Spleen (tissue), 11 donors: Measurements from ENCODE around the gene EIF5A2. TPM values are rescaled to one million over a fixed set of nuclear protein-coding genes. Genes with fewer than 3 reads are reported as not detected.

ENCODE experiments used
- DNase-seq: peaks from one replicate; pipeline ENCODE4 v3.0.0-alpha.2; 2020
- H3K27ac ChIP-seq, 8 donors: fragments of 200-600 bp; sonication (generic) in 7 of 8; 1 replicate in 4 of 8; 2 replicates in 4 of 8; pipeline versions ENCODE4 v1.5.0 to v1.8.0; 2016 to 2021; ENCODE audit warnings: inconsistent platforms in 4 of 8, mild to moderate bottlenecking in 4 of 8, moderate library complexity in 1 of 8
- H3K27me3 ChIP-seq, 7 donors: fragments of 200-600 bp; sonication (generic) in 6 of 7; replicated peaks in 1 of 7; 1 replicate in 4 of 7; 2 replicates in 3 of 7; pipeline versions ENCODE4 v1.5.0 to v1.8.0; 2016 to 2021; ENCODE audit warnings: inconsistent platforms in 3 of 7, mild to moderate bottlenecking in 1 of 7
- H3K36me3 ChIP-seq, 6 donors: fragments of 200-600 bp; sonication (generic) in 5 of 6; 1 replicate in 4 of 6; 2 replicates in 2 of 6; pipeline versions ENCODE4 v1.5.0 to v1.8.0; 2016 to 2021; ENCODE audit warnings: inconsistent platforms in 2 of 6
- H3K4me1 ChIP-seq, 6 donors: fragments of 200-600 bp; sonication (generic) in 5 of 6; 1 replicate in 3 of 6; 2 replicates in 3 of 6; pipeline versions ENCODE4 v1.5.0 to v1.8.0; 2016 to 2021; ENCODE audit warnings: inconsistent platforms in 3 of 6
- H3K4me3 ChIP-seq, 8 donors: fragments of 200-600 bp; sonication (generic) in 7 of 8; 1 replicate in 4 of 8; 2 replicates in 4 of 8; pipeline versions ENCODE4 v1.5.0 to v1.8.0; 2016 to 2021; ENCODE audit warnings: inconsistent platforms in 4 of 8, mild to moderate bottlenecking in 4 of 8, moderate library complexity in 2 of 8
- H3K9me3 ChIP-seq, 8 donors: fragments of 200-600 bp; sonication (generic) in 7 of 8; 1 replicate in 4 of 8; 2 replicates in 4 of 8; pipeline versions ENCODE4 v1.5.0 to v1.8.0; 2016 to 2021; ENCODE audit warnings: inconsistent platforms in 4 of 8
- POLR2A ChIP-seq, 3 donors: fragments of 450-650 bp; IDR thresholded peaks; one replicate each; pipeline ENCODE4 v1.5.1; 2017; ENCODE audit warnings: antibody characterized with exemption in 3 of 3, mild to moderate bottlenecking in 1 of 3
- POLR2AphosphoS5 ChIP-seq, 3 donors: sonication (generic); formaldehyde crosslinking; IDR thresholded peaks; one replicate each; pipeline ENCODE4 v1.5.1; 2017; ENCODE audit warnings: antibody characterized with exemption in 3 of 3
- WGBS, 5 donors: extraction: QIAGEN DNeasy Blood & Tissue Kit in 3 of 5; methylation state at CpG; one replicate each; pipeline versions ENCODE4 v1.1.5 to v1.1.7; 2013 to 2018; 5-methylcytosine and 5-hydroxymethylcytosine counted together
- intact Hi-C: fragments of 100-400 bp; cut with DNase I; formaldehyde crosslinking; loops from one replicate; pipeline ENCODE4 v1.15.0; 2023; ENCODE audit warnings: low total_unique reads
- polyA plus RNA-seq, 3 donors: library from polyadenylated mRNA; stranded (reverse); fragments of 200-250 nt; gene quantifications; one replicate each; pipeline ENCODE4 v1.2.1, GENCODE V29; 2013
- total RNA-seq, 7 donors: library from RNA; depleted of rRNA in 3 of 7; stranded (reverse); fragments of >200 nt in 3 of 7; fragmentation: NEBNext Ultra II Directional in 4 of 7; extraction: Animal tissue kit (Norgen Biotek cat#: 25700) in 4 of 7; gene quantifications; one replicate each; pipeline versions ENCODE4 v1.1.0 to v1.2.1, GENCODE V29; 2016 to 2021
- TF ChIP-seq, protein P1 (sequence below), 11 experiments: fragments of 200-600 bp in 7 of 11; fragments of 450-650 bp in 4 of 11; sonication (generic) in 4 of 11; IDR thresholded peaks in 8 of 11; conservative IDR thresholded peaks in 3 of 11; 1 replicate in 7 of 11; 2 replicates in 4 of 11; pipeline versions ENCODE4 v1.4.0 to v1.8.0; 2016 to 2021; ENCODE audit warnings: antibody characterized with exemption in 11 of 11, inconsistent platforms in 4 of 11, mild to moderate bottlenecking in 1 of 11
- donor health status: healthy with polysubstance abuse.
- donor health status: DM: no; HTN: no; CAD: no; lungs with moderate emphysema.
- donor health status: DM: no; HTN: no; CAD: no.
- donor health status: Bipolar disorder and iron deficiency.
- donor health status: healthy.
- donor health status: DM: no; HTN: no; CAD: no.
- donor health status: DM: yes; HTN: yes; CAD: no.

Gene EIF5A2
- total and polyA plus RNA-seq, 10 donors = 0.78 to 7.4 (median 3.4) TPM

DNA sequence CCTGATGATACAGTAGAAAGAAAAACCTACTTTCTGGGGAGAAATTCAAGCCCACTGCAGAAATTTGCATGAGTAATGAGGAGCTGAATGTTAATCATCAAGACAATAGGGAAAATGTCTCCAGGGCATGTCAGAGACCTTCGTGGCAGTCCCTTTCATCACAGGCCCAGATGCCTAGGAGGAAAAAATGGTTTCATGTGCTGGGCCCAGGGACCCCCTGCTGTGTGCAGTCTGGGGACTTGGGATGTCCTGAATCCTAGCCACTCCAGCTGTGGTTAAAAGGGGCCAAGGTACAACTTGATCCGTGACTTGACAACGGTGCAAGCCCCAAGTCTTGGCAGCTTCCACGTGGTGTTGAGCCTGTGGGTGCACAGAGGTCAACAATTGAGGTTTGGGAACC lies 10.3 kb upstream of the EIF5A2 start:
- TF ChIP-seq POLR2AphosphoS5 (IDR thresholded peaks at IDR 0.05) (no peak), POLR2A (IDR thresholded peaks at IDR 0.05) (no peak)
- TF ChIP-seq, protein P1, sequence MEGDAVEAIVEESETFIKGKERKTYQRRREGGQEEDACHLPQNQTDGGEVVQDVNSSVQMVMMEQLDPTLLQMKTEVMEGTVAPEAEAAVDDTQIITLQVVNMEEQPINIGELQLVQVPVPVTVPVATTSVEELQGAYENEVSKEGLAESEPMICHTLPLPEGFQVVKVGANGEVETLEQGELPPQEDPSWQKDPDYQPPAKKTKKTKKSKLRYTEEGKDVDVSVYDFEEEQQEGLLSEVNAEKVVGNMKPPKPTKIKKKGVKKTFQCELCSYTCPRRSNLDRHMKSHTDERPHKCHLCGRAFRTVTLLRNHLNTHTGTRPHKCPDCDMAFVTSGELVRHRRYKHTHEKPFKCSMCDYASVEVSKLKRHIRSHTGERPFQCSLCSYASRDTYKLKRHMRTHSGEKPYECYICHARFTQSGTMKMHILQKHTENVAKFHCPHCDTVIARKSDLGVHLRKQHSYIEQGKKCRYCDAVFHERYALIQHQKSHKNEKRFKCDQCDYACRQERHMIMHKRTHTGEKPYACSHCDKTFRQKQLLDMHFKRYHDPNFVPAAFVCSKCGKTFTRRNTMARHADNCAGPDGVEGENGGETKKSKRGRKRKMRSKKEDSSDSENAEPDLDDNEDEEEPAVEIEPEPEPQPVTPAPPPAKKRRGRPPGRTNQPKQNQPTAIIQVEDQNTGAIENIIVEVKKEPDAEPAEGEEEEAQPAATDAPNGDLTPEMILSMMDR (IDR thresholded peaks at IDR 0.05 in 8 of 11, conservative IDR thresholded peaks at IDR 0.05 in 3 of 11) = no peak
- no peak for DNase-seq
- no peaks in the 10 kb centered on the region for H3K36me3 ChIP-seq
- H3K27me3 ChIP-seq = no peaks in the 10 kb centered on the region
- no peaks in the 10 kb centered on the region for H3K4me1 ChIP-seq
- 47 to 81% (median 73%) methylated on average over 4 of the region's 4 CpGs for WGBS, 5 donors
- H3K9me3 ChIP-seq = peaks cover 0 to 60% (median 39%) of the 10 kb centered on the region in 8 donors
- H3K27ac ChIP-seq = no peak overlapping the region
- intact Hi-C loops = no loop called here
- no peak overlapping the region for H3K4me3 ChIP-seq

DNA sequence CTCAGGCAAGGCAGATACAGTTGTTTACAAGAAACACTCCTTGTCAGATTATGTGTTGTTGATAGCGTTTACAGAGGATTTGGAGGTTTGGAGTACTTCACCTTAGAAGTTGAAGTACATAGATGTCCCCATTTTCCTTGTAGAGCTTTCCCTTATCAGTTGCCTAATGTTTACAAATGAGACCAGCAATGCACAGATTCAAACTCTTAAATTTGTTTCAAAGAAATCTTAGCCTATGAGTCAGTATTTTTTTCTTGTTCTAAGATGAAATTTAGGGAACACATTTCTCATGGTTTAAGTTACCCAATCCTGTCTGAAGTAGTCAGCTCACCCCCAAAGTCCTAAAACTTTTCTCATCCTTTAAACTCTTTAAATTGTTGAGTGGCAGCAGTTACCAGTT lies 6.3 kb upstream of the EIF5A2 start:
- WGBS, 5 donors = 38 to 70% (median 62%) methylated on average over 1 of the region's 1 CpG
- H3K36me3 ChIP-seq = no peaks in the 10 kb centered on the region
- intact Hi-C loops = no loop called here
- no peak overlapping the region for H3K4me3 ChIP-seq
- peaks cover 0 to 56% (median 42%) of the 10 kb centered on the region in 8 donors for H3K9me3 ChIP-seq
- no peaks in the 10 kb centered on the region for H3K27me3 ChIP-seq
- no peak for TF ChIP-seq POLR2A (IDR thresholded peaks at IDR 0.05)
- TF ChIP-seq POLR2AphosphoS5 (IDR thresholded peaks at IDR 0.05) = no peak
- TF ChIP-seq, protein P1 (IDR thresholded peaks at IDR 0.05 in 8 of 11, conservative IDR thresholded peaks at IDR 0.05 in 3 of 11) = no peak
- DNase-seq = no peak
- no peaks in the 10 kb centered on the region for H3K4me1 ChIP-seq
- H3K27ac ChIP-seq = no peak overlapping the region

DNA sequence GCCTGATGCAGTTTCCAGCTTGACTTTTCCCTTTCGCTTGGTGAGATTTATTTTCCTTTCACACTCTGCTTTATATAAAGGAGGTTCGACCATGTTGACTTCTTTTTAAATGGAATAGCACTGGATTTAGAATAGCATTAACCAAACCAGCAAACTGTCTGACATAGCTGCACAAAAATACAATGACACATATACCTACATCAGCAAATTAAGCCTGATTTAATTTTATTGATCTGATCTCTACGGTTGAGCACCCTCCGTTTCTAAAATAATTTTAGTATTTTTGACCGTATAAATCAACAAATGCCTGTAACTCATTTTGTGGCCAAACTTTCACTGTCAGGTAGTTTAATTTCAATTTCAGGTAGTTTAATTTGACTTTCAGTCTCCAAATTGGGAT lies 5.8 kb upstream of the EIF5A2 start:
- WGBS, 5 donors = 87 to 96% (median 94%) methylated on average over 5 of the region's 5 CpGs
- Histone ChIP-seq H3K4me3 (no peak overlapping the region), H3K27ac (no peak overlapping the region), H3K36me3 (no peaks in the 10 kb centered on the region), H3K27me3 (no peaks in the 10 kb centered on the region), H3K4me1 (no peaks in the 10 kb centered on the region), H3K9me3 (peaks cover 0 to 57% (median 45%) of the 10 kb centered on the region in 8 donors)
- no peak for TF ChIP-seq POLR2A (IDR thresholded peaks at IDR 0.05)
- TF ChIP-seq, protein P1 (IDR thresholded peaks at IDR 0.05 in 8 of 11, conservative IDR thresholded peaks at IDR 0.05 in 3 of 11) = no peak
- TF ChIP-seq POLR2AphosphoS5 (IDR thresholded peaks at IDR 0.05) = no peak
- DNase-seq = no peak
- intact Hi-C loops = no loop called here

DNA sequence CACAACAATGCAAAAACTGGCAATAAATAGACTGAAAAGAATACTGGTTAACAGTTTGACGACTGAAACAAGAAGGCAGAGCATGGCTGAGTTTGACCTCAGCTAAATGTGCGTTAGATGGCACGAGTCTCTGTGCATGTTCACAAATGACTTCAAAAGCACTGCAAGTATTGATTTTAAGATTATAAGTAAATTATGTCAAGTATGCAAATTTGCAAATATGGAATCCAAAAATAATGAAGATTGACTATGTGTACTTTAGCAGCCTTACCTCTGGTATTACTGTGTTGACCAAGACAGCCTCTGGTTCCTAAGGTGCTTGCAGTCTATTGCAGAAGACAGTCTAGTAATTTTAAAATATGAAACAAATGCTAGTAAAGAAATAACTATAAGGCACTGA lies 2.6 kb upstream of the EIF5A2 start:
- peaks cover 8 to 25% (median 19%) of the 10 kb centered on the region in 6 donors for H3K4me1 ChIP-seq
- no peak overlapping the region for H3K27ac ChIP-seq
- TF ChIP-seq, protein P1 (IDR thresholded peaks at IDR 0.05 in 8 of 11, conservative IDR thresholded peaks at IDR 0.05 in 3 of 11) = no peak
- no peak for TF ChIP-seq POLR2AphosphoS5 (IDR thresholded peaks at IDR 0.05)
- no peak for TF ChIP-seq POLR2A (IDR thresholded peaks at IDR 0.05)
- DNase-seq = no peak
- 92 to 97% (median 96%) methylated on average over 3 of the region's 3 CpGs for WGBS, 5 donors
- intact Hi-C loops = no loop called here
- H3K27me3 ChIP-seq = peaks cover 0 to 15% (median 0%) of the 10 kb centered on the region in 7 donors
- H3K4me3 ChIP-seq = no peak overlapping the region
- peaks cover 3 to 36% (median 27%) of the 10 kb centered on the region in 8 donors for H3K9me3 ChIP-seq
- no peaks in the 10 kb centered on the region for H3K36me3 ChIP-seq
